ENCODE data around the gene LAMC3.

LAMC3 gene

DNA sequence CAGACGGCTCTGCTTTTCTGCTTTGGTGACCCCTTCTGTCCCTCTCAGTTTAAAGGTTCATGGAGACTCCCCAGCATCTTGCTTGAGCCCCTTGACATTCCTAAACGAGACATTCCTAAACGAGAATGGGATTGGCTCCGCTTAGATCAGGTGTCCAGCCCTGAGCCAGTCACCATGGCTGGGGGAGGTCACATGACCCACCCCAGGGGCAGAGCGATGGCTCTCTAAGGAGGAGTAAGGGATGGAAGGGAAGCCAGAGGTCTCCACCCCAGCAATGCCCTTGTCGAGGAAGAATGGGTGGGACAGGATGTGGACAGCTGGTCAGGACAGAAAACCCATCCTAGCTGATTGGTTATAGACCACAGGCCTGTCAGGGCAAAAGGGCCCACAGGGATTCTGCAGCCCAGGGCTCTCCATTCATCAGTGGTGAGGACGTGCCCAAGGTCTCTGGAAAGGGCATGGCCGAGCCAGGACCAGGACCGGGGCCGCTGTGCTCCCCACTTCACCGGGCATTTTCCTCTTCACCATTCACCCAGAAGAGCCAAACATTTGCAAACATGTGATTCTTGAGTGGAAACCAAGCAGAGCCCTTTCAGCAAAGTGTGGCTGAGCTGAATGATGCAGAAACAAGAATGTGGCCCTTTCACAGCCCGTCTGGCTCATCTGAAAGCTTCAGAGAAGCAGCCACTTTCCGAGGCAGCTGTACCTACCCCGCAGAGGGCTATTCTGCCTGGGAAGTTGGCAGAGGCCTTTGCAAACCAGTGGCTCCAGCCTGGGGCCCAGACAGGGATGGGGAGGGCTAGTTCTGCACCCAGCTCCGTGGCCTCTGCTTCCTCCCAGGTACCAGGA lies 67.6 kb downstream of the LAMC3 start:
- no peak for DNase-seq (ENCODE audit: low spot score)

DNA sequence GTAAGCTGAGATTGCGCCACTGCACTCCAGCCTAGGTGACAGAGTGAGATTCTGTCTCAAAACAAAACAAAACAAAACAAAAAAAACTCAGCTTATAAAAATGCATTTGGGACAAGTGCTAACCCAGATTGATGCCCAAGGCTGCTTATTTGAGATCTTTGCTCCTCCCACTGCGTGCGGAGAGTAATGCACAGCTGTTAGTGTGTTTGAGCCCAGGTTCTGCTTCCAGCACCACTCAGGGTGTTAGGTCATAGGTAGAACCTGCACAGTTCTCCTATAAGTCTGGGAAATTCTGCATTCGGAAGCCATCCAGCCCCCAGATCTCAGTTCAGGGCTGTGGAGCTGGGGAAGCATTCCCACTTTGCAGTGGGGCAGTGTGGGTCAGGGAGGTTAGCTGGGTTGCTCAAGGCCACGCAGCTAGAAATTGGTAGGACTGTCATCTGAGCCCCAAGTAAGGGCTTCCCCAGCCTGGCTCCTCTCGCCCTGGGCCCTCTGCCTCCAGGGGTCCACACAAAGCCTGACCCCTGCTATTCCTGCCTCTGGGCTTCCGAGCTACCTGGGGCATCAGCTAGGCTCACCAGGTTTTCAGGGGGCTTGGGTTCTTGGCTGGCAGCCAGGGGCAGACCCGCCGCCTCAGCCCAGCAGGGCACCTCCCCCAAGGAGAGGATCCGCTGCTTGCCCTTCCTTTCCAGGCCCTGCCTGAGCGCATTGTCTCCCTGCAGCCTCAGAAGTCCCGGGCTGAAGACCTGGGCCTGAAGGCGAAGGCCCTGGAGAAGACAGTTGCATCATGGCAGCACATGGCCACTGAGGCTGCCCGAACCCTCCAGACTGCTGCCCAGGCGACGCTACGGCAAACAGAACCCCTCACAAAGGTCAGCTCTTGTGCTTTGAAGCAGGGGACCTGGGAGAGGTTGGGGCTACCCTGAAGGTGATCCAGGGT lies 69.7 kb downstream of the LAMC3 start:
- no peak for DNase-seq (ENCODE audit: low spot score)

DNA sequence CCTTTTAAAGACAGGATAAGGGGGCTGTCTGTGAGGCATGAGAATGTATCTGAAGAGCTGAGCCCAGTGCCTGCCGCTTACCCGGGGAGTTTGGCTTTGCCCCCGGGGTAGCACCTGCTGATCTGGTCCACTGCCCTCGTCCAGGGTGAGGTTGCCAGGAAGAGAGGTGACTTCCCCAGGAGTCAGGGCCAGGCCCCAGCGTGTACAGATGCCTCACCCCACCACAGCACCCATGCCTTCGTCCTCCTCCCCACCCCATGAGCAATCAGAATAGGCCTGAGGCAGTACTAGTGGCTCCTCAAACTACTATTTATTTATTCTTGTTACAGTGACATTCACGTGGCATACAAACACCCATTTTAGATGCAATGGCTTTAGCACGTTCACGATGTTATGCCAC lies 71.6 kb downstream of the LAMC3 start:
- no peak for DNase-seq (ENCODE audit: low spot score)

DNA sequence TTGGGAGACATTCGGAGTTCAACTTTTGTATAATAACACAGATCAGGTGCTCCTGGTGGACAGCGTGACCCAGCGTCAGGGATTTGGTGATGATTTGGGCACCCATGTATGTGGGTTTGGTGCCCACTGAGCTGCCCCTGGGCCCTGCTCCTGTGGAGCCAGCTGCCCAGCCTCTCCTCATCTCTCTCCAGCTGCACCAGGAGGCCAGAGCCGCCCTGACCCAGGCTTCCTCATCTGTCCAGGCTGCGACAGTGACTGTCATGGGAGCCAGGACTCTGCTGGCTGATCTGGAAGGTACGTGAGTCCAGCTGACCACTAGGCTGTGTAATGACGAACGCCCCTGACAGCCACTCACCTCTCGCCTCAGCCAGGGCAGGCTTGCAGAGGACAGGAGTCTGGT lies 72.9 kb downstream of the LAMC3 start:
- no peak for DNase-seq (ENCODE audit: low spot score)

DNA sequence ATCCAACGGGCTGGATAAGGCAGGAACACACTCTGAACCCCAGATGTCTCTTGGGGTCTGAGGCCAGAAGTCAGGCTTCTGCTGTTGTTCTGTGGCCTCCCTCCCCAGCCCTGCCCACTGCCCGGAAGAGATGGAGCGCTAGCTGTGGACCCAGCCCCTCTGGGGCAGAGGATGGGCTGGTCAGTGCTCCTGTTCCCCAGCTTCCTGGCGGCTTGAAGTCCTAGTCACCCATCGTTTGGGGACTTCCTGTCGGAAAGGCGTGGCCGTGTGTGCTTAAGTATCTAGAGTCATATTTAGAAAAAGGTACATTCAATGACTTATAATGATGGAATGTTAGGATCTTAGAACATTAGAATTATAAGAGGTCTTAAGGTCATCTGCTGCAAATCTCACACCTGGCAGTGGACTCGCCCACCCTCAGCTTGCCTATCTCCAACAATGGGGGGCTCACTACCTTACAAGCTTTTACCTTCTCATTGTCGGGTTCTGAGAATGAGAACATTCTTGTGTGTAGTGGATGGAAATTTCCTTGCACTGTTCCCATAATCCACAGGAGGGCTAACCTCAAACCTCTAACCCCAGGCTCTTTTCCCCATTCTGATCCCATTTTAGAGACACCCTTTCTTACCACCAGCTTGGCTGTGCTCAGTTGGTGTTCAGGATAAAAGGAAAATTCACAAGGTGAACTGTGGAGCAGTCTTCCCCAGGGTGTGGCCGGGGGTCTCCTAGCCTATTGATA lies 74.0 kb downstream of the LAMC3 start:
- no peak for DNase-seq (ENCODE audit: low spot score)

DNA sequence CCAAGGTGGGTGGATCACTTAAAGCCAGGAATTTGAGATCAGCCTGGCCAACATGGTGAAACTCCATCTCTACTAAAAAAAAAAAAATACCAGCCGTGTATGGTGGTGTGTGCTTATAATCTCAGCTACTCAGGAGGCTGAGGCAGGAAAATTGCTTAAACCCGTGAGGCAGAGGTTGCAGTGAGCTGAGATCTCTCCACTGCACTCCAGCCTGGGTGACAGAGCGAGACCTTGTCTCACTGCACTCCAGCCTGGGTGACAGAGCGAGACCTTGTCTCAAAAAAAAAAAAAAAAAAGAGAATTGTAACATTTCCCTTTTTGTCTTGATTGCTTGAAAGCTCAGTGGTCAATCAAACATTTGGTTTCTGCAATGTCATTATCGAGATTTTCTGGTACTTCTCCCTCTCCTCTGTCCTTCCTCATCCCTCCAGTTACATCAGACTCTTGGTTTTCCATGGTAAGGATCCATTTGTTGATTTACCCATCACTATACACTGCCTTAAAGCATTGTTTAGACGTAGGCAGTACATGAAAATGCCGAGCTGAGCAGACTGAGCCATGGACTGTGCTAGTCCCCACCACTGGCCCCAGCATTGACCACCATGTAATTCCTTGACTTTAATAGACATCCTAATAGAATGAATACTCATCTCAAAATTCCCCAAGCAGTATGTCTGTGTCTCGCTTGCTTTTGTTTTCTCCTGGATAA lies 75.8 kb downstream of the LAMC3 start:
- DNase-seq (ENCODE audit: low spot score): no peak

DNA sequence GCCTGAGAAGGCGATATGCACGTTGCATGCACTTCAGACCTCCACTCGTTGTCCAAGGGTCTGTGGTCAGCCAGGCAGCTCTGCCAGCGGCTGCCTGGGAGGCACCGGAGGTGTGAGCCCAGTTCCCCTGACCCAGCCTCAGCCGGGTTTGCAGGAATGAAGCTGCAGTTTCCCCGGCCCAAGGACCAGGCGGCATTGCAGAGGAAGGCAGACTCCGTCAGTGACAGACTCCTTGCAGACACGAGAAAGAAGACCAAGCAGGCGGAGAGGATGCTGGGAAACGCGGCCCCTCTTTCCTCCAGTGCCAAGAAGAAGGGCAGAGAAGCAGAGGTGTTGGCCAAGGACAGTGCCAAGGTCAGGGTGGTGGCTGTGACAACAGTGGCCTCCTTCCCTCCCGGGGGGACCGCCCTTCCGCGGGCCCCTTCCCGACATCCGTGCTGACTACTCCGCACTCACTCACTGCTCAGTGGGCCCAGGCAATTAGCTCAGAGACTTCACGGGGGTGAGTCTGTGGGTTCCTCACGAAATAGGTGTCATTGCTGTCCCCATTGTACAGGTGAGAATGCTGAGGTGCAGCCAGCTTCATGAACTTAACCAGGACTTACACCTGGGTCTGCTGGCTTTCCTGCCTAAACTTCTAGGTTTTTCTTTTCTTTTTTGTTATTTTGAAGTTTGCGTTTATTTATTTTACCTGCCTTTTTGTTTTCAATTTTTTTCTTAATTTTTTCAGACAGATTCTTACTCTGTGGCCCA lies 76.6 kb downstream of the LAMC3 start:
- DNase-seq (ENCODE audit: low spot score): no peak

DNA sequence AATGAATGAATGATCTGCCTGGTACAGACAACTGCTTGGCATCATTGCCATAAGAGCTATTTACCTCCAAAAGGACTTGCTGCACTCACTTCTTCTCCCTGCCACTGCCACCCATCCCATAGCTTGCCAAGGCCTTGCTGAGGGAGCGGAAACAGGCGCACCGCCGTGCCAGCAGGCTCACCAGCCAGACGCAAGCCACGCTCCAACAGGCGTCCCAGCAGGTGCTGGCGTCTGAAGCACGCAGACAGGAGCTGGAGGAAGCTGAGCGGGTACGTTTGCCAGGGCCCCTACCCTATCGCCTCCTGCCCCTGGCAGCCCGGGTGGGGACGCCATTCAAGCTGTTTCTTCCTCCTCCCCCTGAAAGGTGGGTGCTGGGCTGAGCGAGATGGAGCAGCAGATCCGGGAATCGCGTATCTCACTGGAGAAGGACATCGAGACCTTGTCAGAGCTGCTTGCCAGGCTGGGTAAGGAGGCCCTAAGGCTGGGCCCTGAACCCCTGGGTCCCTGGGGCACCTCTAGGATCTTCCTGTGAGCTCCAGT lies 78.5 kb downstream of the LAMC3 start:
- no peak for DNase-seq (ENCODE audit: low spot score)

DNA sequence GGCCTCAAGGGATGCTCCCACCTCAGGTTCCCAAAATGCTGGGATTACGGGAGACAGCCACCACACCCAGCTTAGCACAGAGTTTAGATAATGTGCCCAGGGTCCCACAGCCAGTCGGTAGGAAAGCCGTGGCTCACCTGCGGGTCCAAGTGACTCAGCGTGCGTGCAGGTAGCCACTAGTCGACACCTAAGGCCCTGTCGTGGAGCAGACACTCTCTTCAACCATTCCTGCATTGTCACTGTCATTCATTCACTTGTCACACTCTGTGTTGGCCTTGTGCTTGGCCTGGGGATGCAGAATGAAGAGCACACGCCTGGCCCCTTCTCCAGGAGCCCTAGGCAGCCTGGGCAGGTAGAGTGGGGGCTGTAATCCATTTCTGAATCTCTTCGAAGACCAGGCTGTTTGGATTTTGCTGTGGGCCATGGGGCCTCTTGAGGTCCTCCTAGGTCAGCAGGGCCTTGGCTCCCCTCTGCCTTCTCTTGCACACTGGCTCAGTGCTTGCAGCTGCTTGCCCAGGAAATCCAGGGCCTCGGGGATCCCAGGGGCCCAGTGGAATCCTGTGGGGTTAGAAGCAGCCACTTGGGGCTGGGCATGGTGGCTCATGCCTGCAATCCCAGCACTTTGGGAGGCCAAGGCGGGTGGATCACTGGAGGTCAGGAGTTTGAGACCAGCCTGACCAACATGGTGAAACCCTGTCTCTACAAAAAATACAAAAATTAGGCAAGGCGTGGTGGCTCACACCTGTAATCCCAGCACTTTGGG lies 81.2 kb downstream of the LAMC3 start:
- no peak for DNase-seq (ENCODE audit: low spot score)

DNA sequence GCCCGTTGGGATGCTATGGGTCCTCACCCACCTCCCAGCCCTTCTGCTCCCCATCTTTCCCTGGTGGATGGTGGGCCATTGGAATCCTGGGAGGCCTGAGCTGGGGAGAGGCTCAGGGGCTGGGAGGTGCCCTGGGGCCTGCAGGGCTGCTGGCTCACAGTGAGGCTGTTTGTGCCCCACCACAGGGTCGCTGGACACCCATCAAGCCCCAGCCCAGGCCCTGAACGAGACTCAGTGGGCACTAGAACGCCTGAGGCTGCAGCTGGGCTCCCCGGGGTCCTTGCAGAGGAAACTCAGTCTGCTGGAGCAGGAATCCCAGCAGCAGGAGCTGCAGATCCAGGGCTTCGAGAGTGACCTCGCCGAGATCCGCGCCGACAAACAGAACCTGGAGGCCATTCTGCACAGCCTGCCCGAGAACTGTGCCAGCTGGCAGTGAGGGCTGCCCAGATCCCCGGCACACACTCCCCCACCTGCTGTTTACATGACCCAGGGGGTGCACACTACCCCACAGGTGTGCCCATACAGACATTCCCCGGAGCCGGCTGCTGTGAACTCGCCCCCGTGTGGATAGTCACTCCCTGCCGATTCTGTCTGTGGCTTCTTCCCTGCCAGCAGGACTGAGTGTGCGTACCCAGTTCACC lies 82.5 kb downstream of the LAMC3 start:
- DNase-seq (ENCODE audit: low spot score): no peak

DNA sequence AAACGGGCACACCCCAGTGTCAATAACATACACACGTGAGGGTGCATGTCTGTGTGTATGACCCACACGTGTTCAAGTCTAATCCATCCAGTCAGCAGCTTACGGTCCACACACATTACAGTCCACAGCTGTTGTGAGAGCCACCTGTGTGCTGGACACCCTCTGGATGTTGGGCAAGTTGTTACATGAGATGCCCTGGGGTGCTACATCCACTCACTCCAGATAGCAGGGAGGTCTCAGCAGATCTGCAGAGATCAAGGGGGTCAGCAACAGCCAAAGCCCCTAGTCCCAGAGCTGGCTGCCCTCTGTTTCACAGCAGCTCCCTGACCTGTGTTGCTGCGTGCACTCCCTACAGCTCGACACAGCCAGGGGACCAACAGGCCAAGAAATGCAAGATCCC lies 83.1 kb downstream of the LAMC3 start:
- DNase-seq (ENCODE audit: low spot score): no peak

DNA sequence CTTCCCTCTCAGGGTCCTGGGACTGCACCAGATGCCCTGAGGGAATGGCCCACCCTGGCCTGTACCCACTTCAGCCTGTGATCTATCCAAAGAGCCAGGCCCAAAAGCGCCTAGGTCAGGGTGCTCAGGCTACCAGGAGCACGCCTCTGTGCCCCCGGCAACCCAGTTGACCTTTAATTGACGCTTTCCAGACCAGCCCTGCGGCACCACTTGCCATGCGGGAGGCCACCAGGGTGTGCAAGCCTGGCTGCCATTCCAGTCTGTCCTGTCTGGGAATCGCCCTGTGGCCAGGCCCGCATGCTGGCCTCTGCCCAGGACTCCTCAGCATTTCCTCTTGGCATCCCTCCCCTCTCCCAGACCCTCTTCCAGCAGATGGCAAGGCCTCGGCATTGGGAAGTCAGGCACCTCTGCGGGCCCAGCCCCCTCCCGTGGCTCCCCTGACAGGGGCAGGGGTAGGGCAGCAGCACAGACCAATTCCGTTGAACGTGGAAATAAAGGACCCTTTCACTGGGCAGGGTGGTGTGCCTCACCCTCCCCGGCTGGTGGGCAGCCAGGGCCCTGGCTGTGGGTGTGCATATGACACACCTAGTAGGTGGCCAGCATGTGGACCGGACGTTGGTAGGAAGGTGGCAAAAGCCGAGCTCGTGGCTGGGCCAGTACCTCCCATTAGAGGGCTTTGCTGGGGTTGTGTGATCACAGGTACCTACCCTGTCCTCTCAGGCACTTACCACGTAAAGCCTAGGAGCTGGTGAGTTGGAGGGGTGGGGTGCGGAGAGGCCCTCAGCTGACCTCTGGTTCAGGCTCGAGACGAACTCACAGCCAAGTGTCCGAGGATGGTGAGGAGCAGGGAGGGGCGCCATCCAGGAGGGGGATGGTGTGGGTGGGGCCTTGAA lies 83.8 kb downstream of the LAMC3 start:
- DNase-seq (ENCODE audit: low spot score): no peak

DNA sequence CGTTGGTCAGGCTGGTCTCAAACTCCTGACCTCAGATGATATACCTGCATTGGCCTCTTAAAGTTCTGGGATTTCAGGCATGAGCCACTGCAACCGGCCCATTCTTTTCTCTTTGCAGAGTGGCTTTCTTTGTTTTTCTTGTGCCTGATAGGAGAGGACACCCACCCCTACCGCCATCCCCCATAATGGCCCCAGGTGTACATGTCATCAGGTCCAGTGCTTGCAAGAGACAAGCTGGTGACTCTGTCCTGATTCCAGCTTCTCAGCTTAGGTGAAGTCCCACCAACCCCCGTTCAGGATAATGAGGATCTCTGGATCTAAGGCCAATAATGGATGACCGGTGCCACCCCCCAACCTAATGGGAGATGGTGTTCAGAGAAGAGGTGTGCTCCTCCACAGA lies 85.0 kb downstream of the LAMC3 start:
- no peak for DNase-seq (ENCODE audit: low spot score)

DNA sequence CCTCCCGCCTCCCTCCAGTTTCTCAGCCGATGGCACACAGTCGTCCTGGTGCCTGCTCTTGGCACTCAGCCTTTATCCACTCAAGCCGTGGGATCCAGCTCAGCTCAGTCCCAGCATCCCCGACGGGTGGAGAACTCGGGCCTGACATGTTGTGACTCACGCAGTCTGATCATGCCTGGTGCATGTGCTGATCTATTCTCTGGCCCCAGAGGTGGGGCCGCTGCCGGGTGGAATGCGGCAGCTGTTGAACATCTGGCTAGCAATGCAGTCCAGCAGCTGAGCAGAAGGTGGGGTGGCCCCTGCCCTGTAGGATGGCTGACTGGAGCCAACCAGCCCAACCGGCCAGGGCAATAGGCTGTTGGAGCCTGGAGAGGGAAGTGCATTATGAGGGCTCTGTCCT lies 85.6 kb downstream of the LAMC3 start:
- no peak for DNase-seq (ENCODE audit: low spot score)

DNA sequence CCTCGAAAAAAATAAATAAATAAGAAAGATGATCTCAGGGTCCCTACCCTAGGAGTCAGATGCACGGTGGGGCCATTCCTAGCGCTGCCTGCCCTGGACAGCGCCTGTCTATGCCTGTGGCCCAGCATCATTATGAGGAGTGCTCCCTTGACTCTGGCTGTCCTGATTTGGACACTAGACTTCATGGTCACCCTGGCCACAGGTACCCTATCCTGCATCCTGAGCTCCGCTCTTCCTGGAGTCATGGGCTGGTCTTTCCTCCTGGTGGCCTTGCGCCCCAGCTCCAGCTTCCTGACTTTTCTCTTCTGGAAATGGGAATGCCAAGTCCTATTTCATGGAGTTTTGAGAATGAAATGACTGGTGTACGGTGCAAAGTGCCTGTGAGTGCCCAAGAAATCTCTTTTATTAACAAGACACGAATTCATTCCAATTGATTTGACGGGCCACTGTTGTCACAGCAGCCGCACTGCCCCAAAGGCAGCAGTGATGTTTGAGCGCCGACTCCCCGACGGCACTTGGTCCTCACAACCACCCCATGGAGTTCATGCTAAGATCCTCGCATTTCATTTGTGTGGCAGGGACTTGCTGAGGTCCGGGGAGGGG lies 86.8 kb downstream of the LAMC3 start:
- no peak for DNase-seq (ENCODE audit: low spot score)

DNA sequence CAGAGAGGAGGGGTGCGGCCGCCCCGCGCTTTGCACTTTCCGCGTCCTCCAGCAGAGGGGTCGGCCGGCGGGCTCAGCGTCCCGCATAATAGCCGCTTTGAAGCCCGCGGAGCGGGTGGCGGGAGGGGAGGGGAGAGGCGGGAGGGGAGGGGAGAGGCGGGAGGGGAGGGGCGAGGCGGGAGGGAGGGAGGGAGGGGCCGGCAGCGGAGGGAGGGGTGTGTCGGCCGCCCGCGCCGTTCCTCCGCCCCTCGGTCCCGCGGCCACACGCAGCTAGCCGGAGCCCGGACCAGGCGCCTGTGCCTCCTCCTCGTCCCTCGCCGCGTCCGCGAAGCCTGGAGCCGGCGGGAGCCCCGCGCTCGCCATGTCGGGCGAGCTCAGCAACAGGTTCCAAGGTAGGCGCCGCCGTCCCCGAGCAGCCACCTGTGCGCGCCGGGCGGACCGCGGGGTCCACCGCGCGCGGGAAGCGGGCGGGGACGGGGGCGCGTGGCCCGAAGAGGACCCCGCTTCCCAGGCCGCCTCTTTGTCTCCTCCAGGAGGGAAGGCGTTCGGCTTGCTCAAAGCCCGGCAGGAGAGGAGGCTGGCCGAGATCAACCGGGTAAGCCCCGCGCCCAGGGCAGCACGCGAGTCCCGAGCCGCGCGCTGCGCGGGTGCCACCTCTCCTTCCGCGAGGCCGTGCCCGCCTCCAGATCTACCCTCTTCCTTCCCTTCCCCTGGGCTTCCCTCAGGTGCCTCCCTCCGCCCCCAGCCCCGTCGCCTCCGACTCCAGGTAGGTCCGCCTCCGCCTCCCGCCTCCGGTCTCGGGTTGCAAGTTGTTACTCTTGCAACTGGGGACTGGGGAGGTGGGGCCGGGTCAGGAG lies 87.5 kb downstream of the LAMC3 start, which contains the start of gene AIF1L:
Gene AIF1L (plus strand): TSS at position 263 of the 857 bp plus-strand sequence. CDS start 99 bp downstream, at position 362.
- DNase-seq (ENCODE audit: low spot score): peak; percentile 86
